Measurements from ENCODE around the gene POLDIP3. TPM values are rescaled to one million over a fixed set of nuclear protein-coding genes. Genes with fewer than 3 reads are reported as not detected.
"Not testable (repeated sequence)": the region's sequence is repeated elsewhere in the genome, so short reads cannot be mapped to it uniquely, and the experiment has no call there.

POLDIP3 gene
- total RNA-seq, 5 donors from 2014 or later (not counting 1 experiment from before 2014, with no cell fraction given): 66.5 to 83.8 (median 81.0) TPM

GRCh38 chr22:42621505-42622002 lies 6.9 kb upstream of the POLDIP3 start:
- peak overlapping the region in 1 of 2 donors; percentile 36 for H3K27ac Mint-ChIP-seq
- ChIA-PET POLR2A (interaction anchor here in 1 of 2 donors (0.7 kb wide), 1 partner anchor 108 kb away, joined by 3 read pairs; no protein-coding TSS in a partner anchor), CTCF (interaction anchor here in 1 of 2 donors (0.5 to 0.6 kb wide), 2 partner anchors 20 to 674 kb away, joined by 3 to 5 read pairs; no protein-coding TSS in a partner anchor)
- H3K9me3 Mint-ChIP-seq: no peaks in the 10 kb centered on the region
- no peaks in the 10 kb centered on the region for H3K9me3 ChIP-seq
- H3K36me3 ChIP-seq (ENCODE audit: control insufficient read depth in 2 of 2, extremely low read depth in 1 of 2, insufficient read depth in 1 of 2, low read length in 1 of 2): peaks cover 12 to 31% of the 10 kb centered on the region in 2 donors
- H3K4me3 ChIP-seq (ENCODE audit: control insufficient read depth in 1 of 2, extremely low read depth in 1 of 2, low read length in 1 of 2): no peak overlapping the region
- no peaks in the 10 kb centered on the region for H3K27me3 Mint-ChIP-seq
- no peak overlapping the region for H3K4me3 Mint-ChIP-seq
- H3K27ac ChIP-seq (ENCODE audit: low read length): no peak overlapping the region
- H3K4me1 Mint-ChIP-seq: peaks cover 4 to 8% (median 7%) of the 10 kb centered on the region in 3 donors
- 72% methylated on average over 11 of the region's 11 CpGs for WGBS (ENCODE audit: insufficient coverage)
- peaks cover 0 to 3% of the 10 kb centered on the region in 2 experiments for H3K4me1 ChIP-seq (ENCODE audit: control insufficient read depth in 1 of 2, extremely low read depth in 1 of 2, insufficient read depth in 2 of 2, low read length in 2 of 2)
- ATAC-seq (replicated peaks in 1 of 4) (peak; percentile 63 to 82 (median 76)), DNase-seq (peak in 28 of 35 experiments; percentile 18 to 66 (median 36))
- no peaks in the 10 kb centered on the region for H3K27me3 ChIP-seq (replicated peaks in 1 of 2; ENCODE audit: control insufficient read depth in 2 of 2, extremely low read depth in 1 of 2, insufficient read depth in 2 of 2, low read length in 1 of 2)
- H3K36me3 Mint-ChIP-seq: peaks cover 9% of the 10 kb centered on the region

GRCh38 chr22:42620084-42620483 lies 5.4 kb upstream of the POLDIP3 start:
- 81% methylated on average over 3 of the region's 4 CpGs for WGBS (ENCODE audit: insufficient coverage)

GRCh38 chr22:42619261-42620063 lies 4.8 kb upstream of the POLDIP3 start:
- ChIA-PET POLR2A (no interaction called here), CTCF (interaction anchor here in 1 of 2 donors (0.6 kb wide), 1 partner anchor 455 kb away, joined by 3 read pairs; no protein-coding TSS in a partner anchor)
- no peaks in the 10 kb centered on the region for H3K27me3 ChIP-seq (replicated peaks in 1 of 2; ENCODE audit: control insufficient read depth in 2 of 2, extremely low read depth in 1 of 2, insufficient read depth in 2 of 2, low read length in 1 of 2)
- 95% methylated on average over 32 of the region's 35 CpGs for WGBS (ENCODE audit: insufficient coverage)
- peaks cover 2 to 19% of the 10 kb centered on the region in 2 donors for H3K36me3 ChIP-seq (ENCODE audit: control insufficient read depth in 2 of 2, extremely low read depth in 1 of 2, insufficient read depth in 1 of 2, low read length in 1 of 2)
- no peak overlapping the region for H3K27ac ChIP-seq (ENCODE audit: low read length)
- DNase-seq (no peak), ATAC-seq (replicated peaks in 1 of 4) (no peak)
- Mint-ChIP-seq H3K4me3 (no peak overlapping the region), H3K36me3 (peaks cover 2% of the 10 kb centered on the region), H3K9me3 (no peaks in the 10 kb centered on the region), H3K27ac (no peak overlapping the region), H3K4me1 (peaks cover 13 to 22% (median 20%) of the 10 kb centered on the region in 3 donors), H3K27me3 (no peaks in the 10 kb centered on the region)
- no peaks in the 10 kb centered on the region for H3K9me3 ChIP-seq
- peaks cover 3 to 15% of the 10 kb centered on the region in 2 experiments for H3K4me1 ChIP-seq (ENCODE audit: control insufficient read depth in 1 of 2, extremely low read depth in 1 of 2, insufficient read depth in 2 of 2, low read length in 2 of 2)
- H3K4me3 ChIP-seq (ENCODE audit: control insufficient read depth in 1 of 2, extremely low read depth in 1 of 2, low read length in 1 of 2): no peak overlapping the region

More at GRCh38 chr22:42620084-42620483, 5.4 kb upstream of the POLDIP3 start:
- no peaks in the 10 kb centered on the region for H3K9me3 ChIP-seq
- peaks cover 12 to 17% (median 17%) of the 10 kb centered on the region in 3 donors for H3K4me1 Mint-ChIP-seq
- POLR2A ChIA-PET: no interaction called here
- H3K4me1 ChIP-seq (ENCODE audit: control insufficient read depth in 1 of 2, extremely low read depth in 1 of 2, insufficient read depth in 2 of 2, low read length in 2 of 2): peaks cover 3 to 15% of the 10 kb centered on the region in 2 experiments
- H3K27ac ChIP-seq (ENCODE audit: low read length): no peak overlapping the region
- ATAC-seq (replicated peaks in 1 of 4): no peak
- H3K27me3 ChIP-seq (replicated peaks in 1 of 2; ENCODE audit: control insufficient read depth in 2 of 2, extremely low read depth in 1 of 2, insufficient read depth in 2 of 2, low read length in 1 of 2): no peaks in the 10 kb centered on the region
- no peaks in the 10 kb centered on the region for H3K9me3 Mint-ChIP-seq
- peaks cover 2 to 23% of the 10 kb centered on the region in 2 donors for H3K36me3 ChIP-seq (ENCODE audit: control insufficient read depth in 2 of 2, extremely low read depth in 1 of 2, insufficient read depth in 1 of 2, low read length in 1 of 2)
- no peak overlapping the region for H3K4me3 Mint-ChIP-seq
- peaks cover 2% of the 10 kb centered on the region for H3K36me3 Mint-ChIP-seq
- no peak for DNase-seq
- no peaks in the 10 kb centered on the region for H3K27me3 Mint-ChIP-seq
- no peak overlapping the region for H3K4me3 ChIP-seq (ENCODE audit: control insufficient read depth in 1 of 2, extremely low read depth in 1 of 2, low read length in 1 of 2)
- peak overlapping the region in 1 of 2 donors; percentile 34 for H3K27ac Mint-ChIP-seq
- CTCF ChIA-PET: no interaction called here

GRCh38 chr22:42617155-42617983 lies 2.7 kb upstream of the POLDIP3 start:
- no peaks in the 10 kb centered on the region for H3K9me3 Mint-ChIP-seq
- H3K27ac Mint-ChIP-seq: peak overlapping the region in 1 of 2 donors; percentile 65
- Histone ChIP-seq H3K9me3 (no peaks in the 10 kb centered on the region), H3K4me1 (ENCODE audit: control insufficient read depth in 1 of 2, extremely low read depth in 1 of 2, insufficient read depth in 2 of 2, low read length in 2 of 2) (peaks cover 13 to 31% of the 10 kb centered on the region in 2 experiments), H3K4me3 (ENCODE audit: control insufficient read depth in 1 of 2, extremely low read depth in 1 of 2, low read length in 1 of 2) (no peak overlapping the region), H3K36me3 (ENCODE audit: control insufficient read depth in 2 of 2, extremely low read depth in 1 of 2, insufficient read depth in 1 of 2, low read length in 1 of 2) (peaks cover 2 to 8% of the 10 kb centered on the region in 2 donors), H3K27ac (ENCODE audit: low read length) (peak overlapping the region; percentile 34), H3K27me3 (replicated peaks in 1 of 2; ENCODE audit: control insufficient read depth in 2 of 2, extremely low read depth in 1 of 2, insufficient read depth in 2 of 2, low read length in 1 of 2) (no peaks in the 10 kb centered on the region)
- ATAC-seq (replicated peaks in 1 of 4) (no peak), DNase-seq (no peak)
- peaks cover 7% of the 10 kb centered on the region for H3K36me3 Mint-ChIP-seq
- no peak overlapping the region for H3K4me3 Mint-ChIP-seq
- CTCF ChIA-PET: no interaction called here
- H3K4me1 Mint-ChIP-seq: peaks cover 31 to 41% (median 38%) of the 10 kb centered on the region in 3 donors
- WGBS (ENCODE audit: insufficient coverage): 89% methylated on average over 13 of the region's 20 CpGs
- no peaks in the 10 kb centered on the region for H3K27me3 Mint-ChIP-seq
- POLR2A ChIA-PET: no interaction called here

- Histone ChIP-seq H3K4me3 (ENCODE audit: control insufficient read depth in 1 of 2, extremely low read depth in 1 of 2, low read length in 1 of 2) (peak overlapping the region; percentile 2 to 62), H3K4me1 (ENCODE audit: control insufficient read depth in 1 of 2, extremely low read depth in 1 of 2, insufficient read depth in 2 of 2, low read length in 2 of 2) (peaks cover 19 to 42% of the 10 kb centered on the region in 2 experiments), H3K36me3 (ENCODE audit: control insufficient read depth in 2 of 2, extremely low read depth in 1 of 2, insufficient read depth in 1 of 2, low read length in 1 of 2) (peaks cover 0 to 17% of the 10 kb centered on the region in 2 donors), H3K27ac (ENCODE audit: low read length) (peak overlapping the region; percentile 91)
- POLR2A ChIA-PET: interaction anchor here (0.6 to 0.9 kb wide), 3 partner anchors 31 to 391 kb away, joined by 3 to 5 read pairs (median 3); no protein-coding TSS in a partner anchor
- H3K9me3 Mint-ChIP-seq; ATAC-seq (replicated peaks in 1 of 4); H3K9me3 ChIP-seq; H3K27me3 ChIP-seq (replicated peaks in 1 of 2; ENCODE audit: control insufficient read depth in 2 of 2, extremely low read depth in 1 of 2, insufficient read depth in 2 of 2, low read length in 1 of 2); H3K27me3 Mint-ChIP-seq: not testable (repeated sequence)
- Mint-ChIP-seq H3K27ac (peak overlapping the region; percentile 100), H3K36me3 (peaks cover 11% of the 10 kb centered on the region), H3K4me1 (peaks cover 41 to 48% (median 45%) of the 10 kb centered on the region in 3 donors), H3K4me3 (peak overlapping the region; percentile 93 to 94 (median 93))
- 14% methylated on average over 2 of the region's 13 CpGs for WGBS (ENCODE audit: insufficient coverage)
- DNase-seq: peak in 1 of 35 experiments; percentile 19
- CTCF ChIA-PET: interaction anchor here in 1 of 2 donors (0.8 kb wide), 1 partner anchor 34 kb away, joined by 4 read pairs; the partner anchor contains the start of gene CYB5R3
Observed at GRCh38 chr22:42615860-42616175, 1.1 kb upstream of the POLDIP3 start.

All from T-cell (primary cell).